Mammary epithelial cell (primary cell): ENCODE results near the gene BOC.

ENCODE experiments used
- CTCF ChIP-seq, 2 donors: IDR thresholded peaks in 1 of 2; conservative IDR thresholded peaks in 1 of 2; 2 replicates each; pipeline ENCODE4 v1.5.1; 2011 to 2012; ENCODE audit warnings: inconsistent platforms in 2 of 2, low read length in 2 of 2, mild to moderate bottlenecking in 2 of 2, control low read depth in 1 of 2, low read depth in 1 of 2; ENCODE audit not compliant: insufficient read depth in 1 of 2; ENCODE audit errors: extremely low read depth in 1 of 2
- EZH2 ChIP-seq: IDR thresholded peaks from 2 replicates; pipeline ENCODE4 v1.6.1; 2012; ENCODE audit warnings: low read length, inconsistent platforms, borderline replicate concordance

GRCh38 chr3:113226491-113226890 lies 15.1 kb downstream of the BOC start:
- TF ChIP-seq EZH2: no peak
- TF ChIP-seq CTCF (conservative IDR thresholded peaks at IDR 0.05 in 1 of 2, IDR thresholded peaks at IDR 0.05 in 1 of 2; ENCODE audit: extremely low read depth in 1 of 2, insufficient read depth in 1 of 2, low read depth in 1 of 2, low read length in 2 of 2): no peak
